ENCODE results near the gene YPEL5. TPM values are rescaled to one million over a fixed set of nuclear protein-coding genes. Genes with fewer than 3 reads are reported as not detected.

The YPEL5 gene
- total RNA-seq, 2 experiments from 2014 or later = 38.9 to 52.1 TPM

DNA sequence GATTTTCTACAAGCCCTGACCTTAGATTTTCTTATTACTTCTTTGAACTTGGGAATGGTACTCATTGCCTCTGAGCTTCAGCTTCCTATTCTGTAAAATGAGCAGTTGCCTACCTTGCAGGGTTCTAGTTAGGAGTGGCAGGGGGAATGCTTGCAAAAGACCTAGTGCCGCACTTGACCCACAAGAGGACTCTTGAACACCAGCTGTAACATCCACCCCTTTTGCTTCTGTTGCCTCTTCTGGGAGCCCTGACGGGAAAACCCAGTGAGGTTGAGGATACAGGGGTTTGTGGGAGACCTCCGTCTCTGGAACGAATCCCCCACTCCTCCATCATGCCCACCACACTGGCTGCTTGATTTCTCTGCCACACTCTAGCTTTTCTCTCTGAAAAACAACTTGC, 57.5 kb downstream of the YPEL5 start:
- Histone ChIP-seq H4K20me1 (ENCODE audit: insufficient read depth, low read length) (no peaks in the 10 kb centered on the region), H3K4me1 (ENCODE audit: insufficient read depth, low read length, poor library complexity, severe bottlenecking) (peaks cover 13% of the 10 kb centered on the region), H3K27ac (ENCODE audit: low read depth, low read length, poor library complexity, severe bottlenecking) (no peak overlapping the region), H2AFZ (ENCODE audit: low read length) (no peak overlapping the region), H3K4me3 (ENCODE audit: low read depth, low read length, poor library complexity, severe bottlenecking) (no peak overlapping the region), H3K79me2 (ENCODE audit: insufficient read depth, low read depth, low read length) (no peaks in the 10 kb centered on the region), H3K9me2 (ENCODE audit: insufficient read depth, low read length) (no peaks in the 10 kb centered on the region), H3K36me3 (ENCODE audit: insufficient read depth, low read length) (no peaks in the 10 kb centered on the region), H3K4me2 (ENCODE audit: low read length) (no peak overlapping the region), H3K9me3 (ENCODE audit: low read length) (no peaks in the 10 kb centered on the region)
- TF ChIP-seq EZH2phosphoT487 (IDR thresholded peaks at IDR 0.05; ENCODE audit: borderline replicate concordance, low read depth, low read length) = no peak
- TF ChIP-seq, protein P1, sequence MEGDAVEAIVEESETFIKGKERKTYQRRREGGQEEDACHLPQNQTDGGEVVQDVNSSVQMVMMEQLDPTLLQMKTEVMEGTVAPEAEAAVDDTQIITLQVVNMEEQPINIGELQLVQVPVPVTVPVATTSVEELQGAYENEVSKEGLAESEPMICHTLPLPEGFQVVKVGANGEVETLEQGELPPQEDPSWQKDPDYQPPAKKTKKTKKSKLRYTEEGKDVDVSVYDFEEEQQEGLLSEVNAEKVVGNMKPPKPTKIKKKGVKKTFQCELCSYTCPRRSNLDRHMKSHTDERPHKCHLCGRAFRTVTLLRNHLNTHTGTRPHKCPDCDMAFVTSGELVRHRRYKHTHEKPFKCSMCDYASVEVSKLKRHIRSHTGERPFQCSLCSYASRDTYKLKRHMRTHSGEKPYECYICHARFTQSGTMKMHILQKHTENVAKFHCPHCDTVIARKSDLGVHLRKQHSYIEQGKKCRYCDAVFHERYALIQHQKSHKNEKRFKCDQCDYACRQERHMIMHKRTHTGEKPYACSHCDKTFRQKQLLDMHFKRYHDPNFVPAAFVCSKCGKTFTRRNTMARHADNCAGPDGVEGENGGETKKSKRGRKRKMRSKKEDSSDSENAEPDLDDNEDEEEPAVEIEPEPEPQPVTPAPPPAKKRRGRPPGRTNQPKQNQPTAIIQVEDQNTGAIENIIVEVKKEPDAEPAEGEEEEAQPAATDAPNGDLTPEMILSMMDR (conservative IDR thresholded peaks at IDR 0.05; ENCODE audit: low read length) = no peak
- CTCF ChIA-PET (ENCODE audit: unreplicated experiment) = no interaction called here
- BruUV-seq (replicated peaks) = no TSS peak
- intact Hi-C loops (cut with micrococcal nuclease; ENCODE audit: unreplicated experiment) = no loop called here
- DNase-seq (ENCODE audit: low spot score) = no peak
- POLR2A ChIA-PET = interaction anchor here (0.6 to 1.1 kb wide), 5 partner anchors 14 to 241 kb away, joined by 3 to 6 read pairs (median 3); no protein-coding TSS in a partner anchor

DNA sequence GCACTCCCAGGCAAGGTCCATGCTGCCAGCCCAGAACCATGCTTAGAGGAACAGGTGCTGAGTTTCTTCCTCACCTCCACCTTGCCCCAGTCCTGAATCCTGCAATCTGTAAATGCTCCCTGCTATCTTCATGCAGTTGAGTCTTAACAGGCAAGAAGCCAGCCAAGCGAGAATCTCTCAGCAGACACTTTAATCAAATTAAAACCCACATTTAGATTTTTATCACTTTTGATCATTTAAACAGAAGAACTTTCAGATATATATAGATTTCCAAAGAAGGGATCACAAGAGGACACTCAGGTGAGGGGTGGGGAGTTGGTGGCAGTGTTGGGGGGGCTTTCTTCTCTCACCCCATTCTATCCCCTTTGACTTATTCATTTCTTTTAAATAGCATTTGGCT, 58.6 kb downstream of the YPEL5 start:
- H3K79me2 ChIP-seq (ENCODE audit: insufficient read depth, low read depth, low read length) = no peaks in the 10 kb centered on the region
- H3K27ac ChIP-seq (ENCODE audit: low read depth, low read length, poor library complexity, severe bottlenecking) = no peak overlapping the region
- peaks cover 13% of the 10 kb centered on the region for H3K4me1 ChIP-seq (ENCODE audit: insufficient read depth, low read length, poor library complexity, severe bottlenecking)
- no peak overlapping the region for H3K4me3 ChIP-seq (ENCODE audit: low read depth, low read length, poor library complexity, severe bottlenecking)
- H3K4me2 ChIP-seq (ENCODE audit: low read length) = no peak overlapping the region
- TF ChIP-seq, protein P1 (conservative IDR thresholded peaks at IDR 0.05; ENCODE audit: low read length) = no peak
- no peak for TF ChIP-seq EZH2phosphoT487 (IDR thresholded peaks at IDR 0.05; ENCODE audit: borderline replicate concordance, low read depth, low read length)
- intact Hi-C loops (cut with micrococcal nuclease; ENCODE audit: unreplicated experiment) = loop anchor here (5.0 kb wide), 2 partner anchors 113 to 242 kb away; partner anchors contain the start of gene LCLAT1
- DNase-seq (ENCODE audit: low spot score) = no peak
- BruUV-seq (replicated peaks) = no TSS peak
- H3K36me3 ChIP-seq (ENCODE audit: insufficient read depth, low read length) = no peaks in the 10 kb centered on the region
- no peaks in the 10 kb centered on the region for H4K20me1 ChIP-seq (ENCODE audit: insufficient read depth, low read length)
- POLR2A ChIA-PET = no interaction called here
- CTCF ChIA-PET (ENCODE audit: unreplicated experiment) = interaction anchor here (0.9 kb wide), 1 partner anchor 220 kb away, joined by 3 read pairs; no protein-coding TSS in a partner anchor
- H2AFZ ChIP-seq (ENCODE audit: low read length) = no peak overlapping the region
- H3K9me2 ChIP-seq (ENCODE audit: insufficient read depth, low read length) = no peaks in the 10 kb centered on the region
- H3K9me3 ChIP-seq (ENCODE audit: low read length) = no peaks in the 10 kb centered on the region

Measured in OCI-LY7 (cell line).